ENCODE results near the gene CAMTA2.

DNA sequence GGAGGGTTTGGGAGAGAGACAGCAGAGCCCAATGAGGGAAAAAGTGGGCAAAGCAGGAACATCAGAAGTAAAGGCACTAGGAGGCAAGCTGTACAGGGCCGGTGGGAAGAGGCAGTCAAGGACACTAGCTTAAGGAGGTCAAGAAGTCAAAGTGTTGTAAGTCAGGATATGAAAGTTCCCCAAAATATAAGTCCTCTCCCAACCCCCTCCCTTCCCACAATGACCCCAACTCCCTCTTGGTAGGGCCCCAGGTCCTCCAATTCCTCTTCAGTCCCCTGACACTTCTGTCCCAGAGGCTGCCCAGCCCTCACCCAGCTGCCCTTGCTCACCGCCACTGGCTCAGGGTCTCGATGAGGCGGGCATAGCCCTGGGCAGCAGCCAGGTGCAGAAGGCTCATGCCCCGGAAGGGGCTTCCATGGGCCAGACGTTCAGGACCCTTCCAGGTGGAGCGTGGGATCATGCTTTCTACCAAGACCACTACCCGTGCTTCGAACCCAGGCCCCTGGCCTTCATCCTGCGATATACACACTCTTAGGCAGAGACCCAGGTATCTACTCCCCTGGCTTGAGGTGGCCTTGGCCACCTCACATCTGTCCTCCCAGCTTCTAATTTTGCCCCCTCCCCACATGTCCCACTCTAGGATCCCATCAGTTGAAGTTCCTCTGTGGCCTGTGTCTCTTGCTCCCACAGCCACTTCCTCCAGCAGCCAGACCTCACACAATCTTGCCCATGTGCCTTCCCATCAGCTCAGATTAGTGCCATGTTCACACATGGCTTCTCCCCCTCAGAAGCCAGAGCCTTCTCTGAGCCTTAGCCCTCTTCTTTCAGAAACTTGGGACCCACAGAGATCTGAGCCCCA is 14.0 kb downstream of the CAMTA2 start:
- TF ChIP-seq, protein P1, sequence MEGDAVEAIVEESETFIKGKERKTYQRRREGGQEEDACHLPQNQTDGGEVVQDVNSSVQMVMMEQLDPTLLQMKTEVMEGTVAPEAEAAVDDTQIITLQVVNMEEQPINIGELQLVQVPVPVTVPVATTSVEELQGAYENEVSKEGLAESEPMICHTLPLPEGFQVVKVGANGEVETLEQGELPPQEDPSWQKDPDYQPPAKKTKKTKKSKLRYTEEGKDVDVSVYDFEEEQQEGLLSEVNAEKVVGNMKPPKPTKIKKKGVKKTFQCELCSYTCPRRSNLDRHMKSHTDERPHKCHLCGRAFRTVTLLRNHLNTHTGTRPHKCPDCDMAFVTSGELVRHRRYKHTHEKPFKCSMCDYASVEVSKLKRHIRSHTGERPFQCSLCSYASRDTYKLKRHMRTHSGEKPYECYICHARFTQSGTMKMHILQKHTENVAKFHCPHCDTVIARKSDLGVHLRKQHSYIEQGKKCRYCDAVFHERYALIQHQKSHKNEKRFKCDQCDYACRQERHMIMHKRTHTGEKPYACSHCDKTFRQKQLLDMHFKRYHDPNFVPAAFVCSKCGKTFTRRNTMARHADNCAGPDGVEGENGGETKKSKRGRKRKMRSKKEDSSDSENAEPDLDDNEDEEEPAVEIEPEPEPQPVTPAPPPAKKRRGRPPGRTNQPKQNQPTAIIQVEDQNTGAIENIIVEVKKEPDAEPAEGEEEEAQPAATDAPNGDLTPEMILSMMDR (IDR thresholded peaks at IDR 0.05; ENCODE audit: poor library complexity, severe bottlenecking): no peak
- TF ChIP-seq, protein P2, sequence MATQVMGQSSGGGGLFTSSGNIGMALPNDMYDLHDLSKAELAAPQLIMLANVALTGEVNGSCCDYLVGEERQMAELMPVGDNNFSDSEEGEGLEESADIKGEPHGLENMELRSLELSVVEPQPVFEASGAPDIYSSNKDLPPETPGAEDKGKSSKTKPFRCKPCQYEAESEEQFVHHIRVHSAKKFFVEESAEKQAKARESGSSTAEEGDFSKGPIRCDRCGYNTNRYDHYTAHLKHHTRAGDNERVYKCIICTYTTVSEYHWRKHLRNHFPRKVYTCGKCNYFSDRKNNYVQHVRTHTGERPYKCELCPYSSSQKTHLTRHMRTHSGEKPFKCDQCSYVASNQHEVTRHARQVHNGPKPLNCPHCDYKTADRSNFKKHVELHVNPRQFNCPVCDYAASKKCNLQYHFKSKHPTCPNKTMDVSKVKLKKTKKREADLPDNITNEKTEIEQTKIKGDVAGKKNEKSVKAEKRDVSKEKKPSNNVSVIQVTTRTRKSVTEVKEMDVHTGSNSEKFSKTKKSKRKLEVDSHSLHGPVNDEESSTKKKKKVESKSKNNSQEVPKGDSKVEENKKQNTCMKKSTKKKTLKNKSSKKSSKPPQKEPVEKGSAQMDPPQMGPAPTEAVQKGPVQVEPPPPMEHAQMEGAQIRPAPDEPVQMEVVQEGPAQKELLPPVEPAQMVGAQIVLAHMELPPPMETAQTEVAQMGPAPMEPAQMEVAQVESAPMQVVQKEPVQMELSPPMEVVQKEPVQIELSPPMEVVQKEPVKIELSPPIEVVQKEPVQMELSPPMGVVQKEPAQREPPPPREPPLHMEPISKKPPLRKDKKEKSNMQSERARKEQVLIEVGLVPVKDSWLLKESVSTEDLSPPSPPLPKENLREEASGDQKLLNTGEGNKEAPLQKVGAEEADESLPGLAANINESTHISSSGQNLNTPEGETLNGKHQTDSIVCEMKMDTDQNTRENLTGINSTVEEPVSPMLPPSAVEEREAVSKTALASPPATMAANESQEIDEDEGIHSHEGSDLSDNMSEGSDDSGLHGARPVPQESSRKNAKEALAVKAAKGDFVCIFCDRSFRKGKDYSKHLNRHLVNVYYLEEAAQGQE (IDR thresholded peaks at IDR 0.05; ENCODE audit: borderline replicate concordance): no peak
- TF ChIP-seq EP300 (conservative IDR thresholded peaks at IDR 0.05; ENCODE audit: poor library complexity, severe bottlenecking) (no peak), POLR2AphosphoS5 (IDR thresholded peaks at IDR 0.05) (no peak), RAD21 (conservative IDR thresholded peaks at IDR 0.05) (no peak), SMC3 (conservative IDR thresholded peaks at IDR 0.05; ENCODE audit: poor library complexity) (no peak)
